OCI-LY1 (cell line): Measurements from ENCODE around the gene ZNRF3.

Experiments used
- H2AFZ ChIP-seq: fragments of 200-600 bp; sonication (generic), shearing (Covaris generic); 2 replicates; pipeline ENCODE4 v1.6.0; 2014; ENCODE audit warnings: antibody characterized with exemption, mild to moderate bottlenecking, low read length
- H3F3A ChIP-seq: fragments of 200-600 bp; sonication (generic), shearing (Covaris generic); 2 replicates; pipeline ENCODE4 v1.6.0; 2014; ENCODE audit warnings: mild to moderate bottlenecking, antibody characterized with exemption, low read length, moderate library complexity; ENCODE audit not compliant: insufficient read depth
- H3K27ac ChIP-seq: fragments of 200-600 bp; sonication (generic); 2 replicates; pipeline ENCODE4 v1.5.1; 2014; ENCODE audit warnings: low read length, mixed run types, mild to moderate bottlenecking, low read depth; ENCODE audit not compliant: poor library complexity, severe bottlenecking
- H3K27me3 ChIP-seq: fragments of 200-600 bp; sonication (generic); 2 replicates; pipeline ENCODE4 v1.6.0; 2014; ENCODE audit warnings: antibody characterized with exemption, mild to moderate bottlenecking, low read length, moderate library complexity; ENCODE audit not compliant: insufficient read depth
- H3K36me3 ChIP-seq: fragments of 200-600 bp; sonication (generic); 2 replicates; pipeline ENCODE4 v1.6.1; 2014; ENCODE audit warnings: mild to moderate bottlenecking, antibody characterized with exemption, low read length, moderate library complexity, mixed read lengths; ENCODE audit not compliant: insufficient read depth
- H3K4me1 ChIP-seq: fragments of 200-600 bp; sonication (generic); 2 replicates; pipeline ENCODE4 v1.5.1; 2014; ENCODE audit warnings: mild to moderate bottlenecking, low read length, moderate library complexity; ENCODE audit not compliant: insufficient read depth, severe bottlenecking
- H3K4me2 ChIP-seq: fragments of 200-600 bp; sonication (generic), shearing (Covaris generic); 2 replicates; pipeline ENCODE4 v1.6.1; 2014; ENCODE audit warnings: low read length
- H3K4me3 ChIP-seq: fragments of 200-600 bp; sonication (generic); 2 replicates; pipeline ENCODE4 v1.5.1; 2014; ENCODE audit warnings: low read length, low read depth, mild to moderate bottlenecking, mixed read lengths; ENCODE audit not compliant: poor library complexity, severe bottlenecking
- H3K79me2 ChIP-seq: fragments of 200-600 bp; shearing (Covaris generic); 2 replicates; pipeline ENCODE4 v1.6.1; 2016; ENCODE audit warnings: mixed run types, low read length, mixed read lengths; ENCODE audit not compliant: insufficient read depth
- H3K9ac ChIP-seq: fragments of 200-600 bp; sonication (generic), shearing (Covaris generic); 2 replicates; pipeline ENCODE4 v1.6.1; 2014; ENCODE audit warnings: mild to moderate bottlenecking, low read length, mixed read lengths
- H3K9me2 ChIP-seq: fragments of 200-600 bp; sonication (generic), shearing (Covaris generic); 2 replicates; pipeline ENCODE4 v1.6.1; 2014; ENCODE audit warnings: low read depth, mild to moderate bottlenecking, low read length, mixed read lengths
- H3K9me3 ChIP-seq: fragments of 200-600 bp; shearing (Covaris generic); 2 replicates; pipeline ENCODE4 v1.6.1; 2014; ENCODE audit warnings: low read length, mixed read lengths
- H4K20me1 ChIP-seq: fragments of 200-600 bp; sonication (generic), shearing (Covaris generic); 2 replicates; pipeline ENCODE4 v1.6.0; 2016; ENCODE audit warnings: mild to moderate bottlenecking, low read length; ENCODE audit not compliant: insufficient read depth
- EZH2 ChIP-seq: fragments of 200-600 bp; sonication (generic), shearing (Covaris generic); IDR thresholded peaks from 2 replicates; pipeline ENCODE4 v1.8.0; 2017; ENCODE audit warnings: borderline replicate concordance, mixed run types, mild to moderate bottlenecking, antibody characterized with exemption, low read length, moderate library complexity, mixed read lengths
- TF ChIP-seq, protein P1 (sequence below): fragments of 200-600 bp; sonication (generic), shearing (Covaris generic); IDR thresholded peaks from 2 replicates; pipeline ENCODE4 v1.5.1; 2017; ENCODE audit warnings: mild to moderate bottlenecking, antibody characterized with exemption, low read length, moderate library complexity, mixed read lengths

The ZNRF3 gene

DNA sequence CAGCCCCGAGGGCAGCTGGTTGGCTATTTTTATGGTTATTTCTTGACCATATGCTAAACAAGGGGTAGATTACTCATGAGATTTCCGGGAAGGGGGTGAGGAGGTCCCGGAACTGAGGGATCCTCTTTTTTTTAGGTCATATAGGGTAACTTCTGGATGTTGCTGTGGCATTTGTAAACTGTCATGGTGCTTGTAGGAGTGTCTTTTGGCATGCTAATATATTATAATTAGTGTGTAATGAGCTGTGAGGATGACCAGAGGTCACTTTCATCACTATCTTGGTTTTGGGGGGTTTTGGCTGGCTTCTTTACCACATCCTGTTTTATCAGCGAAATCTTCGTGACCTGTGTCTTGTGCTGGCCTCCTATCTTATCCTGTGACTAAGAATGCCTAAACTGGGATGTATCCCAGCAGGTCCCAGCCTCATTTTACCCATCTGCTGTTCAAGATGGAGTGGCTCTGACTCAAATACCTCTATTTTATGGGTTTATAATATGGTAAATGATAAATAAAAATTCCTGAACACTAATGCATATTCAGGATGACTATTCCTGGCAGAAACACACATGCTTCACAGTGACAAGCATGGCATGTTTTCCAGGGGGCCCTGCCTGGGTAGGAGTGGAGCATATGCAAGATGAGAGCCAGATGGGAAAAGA is 200.7 kb downstream of the ZNRF3 start:
- no peaks in the 10 kb centered on the region for H4K20me1 ChIP-seq
- no peak overlapping the region for H3K9ac ChIP-seq
- no peak overlapping the region for H3K4me3 ChIP-seq
- peaks cover 15% of the 10 kb centered on the region for H3K4me1 ChIP-seq
- no peaks in the 10 kb centered on the region for H3K9me2 ChIP-seq
- no peaks in the 10 kb centered on the region for H3K79me2 ChIP-seq
- no peaks in the 10 kb centered on the region for H3F3A ChIP-seq
- H3K27ac ChIP-seq, result no peak overlapping the region
- no peak for TF ChIP-seq EZH2
- TF ChIP-seq, protein P1, sequence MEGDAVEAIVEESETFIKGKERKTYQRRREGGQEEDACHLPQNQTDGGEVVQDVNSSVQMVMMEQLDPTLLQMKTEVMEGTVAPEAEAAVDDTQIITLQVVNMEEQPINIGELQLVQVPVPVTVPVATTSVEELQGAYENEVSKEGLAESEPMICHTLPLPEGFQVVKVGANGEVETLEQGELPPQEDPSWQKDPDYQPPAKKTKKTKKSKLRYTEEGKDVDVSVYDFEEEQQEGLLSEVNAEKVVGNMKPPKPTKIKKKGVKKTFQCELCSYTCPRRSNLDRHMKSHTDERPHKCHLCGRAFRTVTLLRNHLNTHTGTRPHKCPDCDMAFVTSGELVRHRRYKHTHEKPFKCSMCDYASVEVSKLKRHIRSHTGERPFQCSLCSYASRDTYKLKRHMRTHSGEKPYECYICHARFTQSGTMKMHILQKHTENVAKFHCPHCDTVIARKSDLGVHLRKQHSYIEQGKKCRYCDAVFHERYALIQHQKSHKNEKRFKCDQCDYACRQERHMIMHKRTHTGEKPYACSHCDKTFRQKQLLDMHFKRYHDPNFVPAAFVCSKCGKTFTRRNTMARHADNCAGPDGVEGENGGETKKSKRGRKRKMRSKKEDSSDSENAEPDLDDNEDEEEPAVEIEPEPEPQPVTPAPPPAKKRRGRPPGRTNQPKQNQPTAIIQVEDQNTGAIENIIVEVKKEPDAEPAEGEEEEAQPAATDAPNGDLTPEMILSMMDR, result no peak
- H3K4me2 ChIP-seq, result no peak overlapping the region
- H3K36me3 ChIP-seq, result no peaks in the 10 kb centered on the region
- no peak overlapping the region for H2AFZ ChIP-seq
- no peaks in the 10 kb centered on the region for H3K27me3 ChIP-seq
- H3K9me3 ChIP-seq, result no peaks in the 10 kb centered on the region

DNA sequence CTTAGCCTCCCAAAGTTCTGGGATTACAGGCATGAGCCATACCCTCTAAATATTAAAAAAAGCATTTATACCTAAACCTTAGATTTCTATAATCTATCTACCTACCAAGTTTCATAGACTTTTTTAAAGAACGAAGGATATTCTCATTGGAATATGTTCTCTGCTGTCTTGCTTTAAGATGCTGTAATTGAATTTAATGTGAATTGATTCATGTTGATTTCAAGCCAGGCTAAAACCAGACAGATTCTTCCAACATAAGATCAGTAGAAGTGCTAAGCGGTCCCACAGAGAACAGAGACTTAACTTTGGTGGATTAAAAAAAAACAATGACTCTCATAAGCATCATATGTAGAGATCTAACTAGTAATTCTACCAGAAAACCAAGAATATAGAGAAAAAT is 203.6 kb downstream of the ZNRF3 start:
- no peak overlapping the region for H3K27ac ChIP-seq
- no peak overlapping the region for H3K9ac ChIP-seq
- H3K4me3 ChIP-seq, result no peak overlapping the region
- no peaks in the 10 kb centered on the region for H4K20me1 ChIP-seq
- no peaks in the 10 kb centered on the region for H3K27me3 ChIP-seq
- TF ChIP-seq EZH2, result no peak
- TF ChIP-seq, protein P1, result no peak
- H3K9me2 ChIP-seq, result no peaks in the 10 kb centered on the region
- H3K36me3 ChIP-seq, result no peaks in the 10 kb centered on the region
- H3F3A ChIP-seq, result no peaks in the 10 kb centered on the region
- H3K4me2 ChIP-seq, result no peak overlapping the region
- no peaks in the 10 kb centered on the region for H3K4me1 ChIP-seq
- no peaks in the 10 kb centered on the region for H3K9me3 ChIP-seq
- no peaks in the 10 kb centered on the region for H3K79me2 ChIP-seq
- no peak overlapping the region for H2AFZ ChIP-seq

DNA sequence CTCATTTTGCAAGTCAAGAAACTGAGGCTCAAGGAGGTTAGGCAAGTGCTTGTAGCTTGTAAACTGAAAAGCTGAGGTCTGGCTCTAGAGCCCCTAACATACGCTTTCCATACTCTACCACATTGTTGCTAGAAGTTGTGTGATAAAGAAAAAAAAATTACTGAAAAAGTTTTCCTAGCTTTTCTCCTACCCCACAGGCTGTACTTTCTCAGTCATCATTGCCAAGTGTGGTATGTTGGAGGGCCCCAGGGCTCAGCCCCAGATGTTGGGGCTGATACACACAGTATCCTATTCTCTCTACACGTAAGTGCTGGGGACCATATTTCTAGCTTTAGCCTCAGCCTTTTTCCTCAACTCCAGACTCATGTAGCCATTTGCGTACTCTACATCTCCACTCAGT is 205.4 kb downstream of the ZNRF3 start:
- Histone ChIP-seq H3K36me3 (no peaks in the 10 kb centered on the region), H3K9me3 (no peaks in the 10 kb centered on the region), H4K20me1 (no peaks in the 10 kb centered on the region), H3K27ac (no peak overlapping the region), H3K4me3 (no peak overlapping the region), H3K79me2 (no peaks in the 10 kb centered on the region), H3K9ac (no peak overlapping the region), H2AFZ (no peak overlapping the region), H3K4me2 (no peak overlapping the region), H3K4me1 (no peaks in the 10 kb centered on the region), H3K27me3 (no peaks in the 10 kb centered on the region), H3K9me2 (no peaks in the 10 kb centered on the region), H3F3A (no peaks in the 10 kb centered on the region)
- no peak for TF ChIP-seq EZH2
- TF ChIP-seq, protein P1, result no peak
